KOPT-K1 (cell line): ENCODE measurements around the gene S100A9.
"Not testable (repeated sequence)": the region's sequence is repeated elsewhere in the genome, so short reads cannot be mapped to it uniquely, and the experiment has no call there.

ENCODE experiments used
- H3K27ac ChIP-seq: fragments of 200-600 bp; sonication (generic); 2 replicates; pipeline ENCODE4 v1.5.1; 2016; ENCODE audit warnings: antibody characterized with exemption, mild to moderate bottlenecking, low read depth, low read length; ENCODE audit not compliant: poor library complexity, severe bottlenecking
- H3K36me3 ChIP-seq: fragments of 200-600 bp; sonication (generic); 2 replicates; pipeline ENCODE4 v1.5.1; 2017; ENCODE audit warnings: antibody characterized with exemption, mild to moderate bottlenecking, low read length, moderate library complexity; ENCODE audit not compliant: insufficient read depth
- H3K9me3 ChIP-seq: fragments of 200-600 bp; sonication (generic); 2 replicates; pipeline ENCODE4 v1.5.1; 2017; ENCODE audit warnings: antibody characterized with exemption, low read length, mild to moderate bottlenecking; ENCODE audit not compliant: insufficient read depth, poor library complexity, severe bottlenecking

Gene S100A9

GRCh38 chr1:153340356-153340755, 17.3 kb upstream of the S100A9 start:
- Histone ChIP-seq H3K9me3 (no peaks in the 10 kb centered on the region), H3K27ac (no peak overlapping the region), H3K36me3 (no peaks in the 10 kb centered on the region)

- H3K9me3 ChIP-seq: no peaks in the 10 kb centered on the region
- no peak overlapping the region for H3K27ac ChIP-seq
- H3K36me3 ChIP-seq: no peaks in the 10 kb centered on the region
These were observed 16.2 kb upstream of the S100A9 start for GRCh38 chr1:153341431-153341934.

GRCh38 chr1:153342178-153342577, 15.5 kb upstream of the S100A9 start:
- no peak overlapping the region for H3K27ac ChIP-seq
- no peaks in the 10 kb centered on the region for H3K9me3 ChIP-seq

GRCh38 chr1:153343040-153343681, 14.5 kb upstream of the S100A9 start:
- peak overlapping the region; percentile 32 for H3K27ac ChIP-seq
- H3K9me3 ChIP-seq: no peaks in the 10 kb centered on the region
- no peaks in the 10 kb centered on the region for H3K36me3 ChIP-seq

More at GRCh38 chr1:153342178-153342577, 15.5 kb upstream of the S100A9 start:
- no peaks in the 10 kb centered on the region for H3K36me3 ChIP-seq

GRCh38 chr1:153343811-153344717, 13.6 kb upstream of the S100A9 start:
- no peaks in the 10 kb centered on the region for H3K36me3 ChIP-seq
- H3K27ac ChIP-seq: peak overlapping the region; percentile 46

GRCh38 chr1:153344718-153345025, 13.0 kb upstream of the S100A9 start:
- H3K9me3 ChIP-seq: no peaks in the 10 kb centered on the region
- no peaks in the 10 kb centered on the region for H3K36me3 ChIP-seq
- H3K27ac ChIP-seq: peak overlapping the region; percentile 46

More at GRCh38 chr1:153343811-153344717, 13.6 kb upstream of the S100A9 start:
- H3K9me3 ChIP-seq: no peaks in the 10 kb centered on the region

GRCh38 chr1:153345187-153346076, 12.2 kb upstream of the S100A9 start:
- Histone ChIP-seq H3K27ac (no peak overlapping the region), H3K9me3 (no peaks in the 10 kb centered on the region), H3K36me3 (no peaks in the 10 kb centered on the region)

GRCh38 chr1:153346077-153346723, 11.5 kb upstream of the S100A9 start:
- Histone ChIP-seq H3K27ac (no peak overlapping the region), H3K9me3 (no peaks in the 10 kb centered on the region), H3K36me3 (no peaks in the 10 kb centered on the region)

GRCh38 chr1:153347049-153347448, 10.6 kb upstream of the S100A9 start:
- not testable (repeated sequence) for H3K27ac ChIP-seq, H3K9me3 ChIP-seq, H3K36me3 ChIP-seq

GRCh38 chr1:153347856-153348255, 9.8 kb upstream of the S100A9 start:
- no peaks in the 10 kb centered on the region for H3K9me3 ChIP-seq
- H3K36me3 ChIP-seq: no peaks in the 10 kb centered on the region
- H3K27ac ChIP-seq: no peak overlapping the region

GRCh38 chr1:153348511-153349362, 8.9 kb upstream of the S100A9 start, which contains the start of gene PGLYRP4:
TSS of gene PGLYRP4 (minus strand) at chr1:153348841. CDS start at chr1:153347932, 909 bp downstream.
- Histone ChIP-seq H3K9me3 (no peaks in the 10 kb centered on the region), H3K27ac (no peak within 1 kb of the TSS), H3K36me3 (no peaks in the 10 kb centered on the region)

GRCh38 chr1:153349363-153350320, 8.0 kb upstream of the S100A9 start:
- H3K9me3 ChIP-seq: no peaks in the 10 kb centered on the region
- no peaks in the 10 kb centered on the region for H3K36me3 ChIP-seq
- no peak overlapping the region for H3K27ac ChIP-seq
